Neutrophil (primary cell): ENCODE data around the gene TRIM2.

Source experiments
- H3K27ac ChIP-seq: fragments of 200-600 bp; sonication (generic); 2 replicates; pipeline ENCODE4 v1.5.1; 2016; ENCODE audit warnings: mild to moderate bottlenecking, moderate library complexity
- H3K27me3 ChIP-seq: fragments of 200-600 bp; sonication (generic); 2 replicates; pipeline ENCODE4 v1.6.0; 2016; ENCODE audit warnings: mild to moderate bottlenecking
- H3K36me3 ChIP-seq: fragments of 200-600 bp; sonication (generic); 2 replicates; pipeline ENCODE4 v1.5.1; 2017
- H3K4me1 ChIP-seq, 2 experiments: fragments of 200-600 bp in 1 of 2; sonication (generic) in 1 of 2; 1 replicate in 1 of 2; 2 replicates in 1 of 2; pipeline versions ENCODE4 v1.5.1 to v1.6.1; 2013 to 2016; ENCODE audit warnings: low read depth in 1 of 2, low read length in 1 of 2, mild to moderate bottlenecking in 1 of 2, moderate library complexity in 1 of 2; ENCODE audit not compliant: control insufficient read depth in 1 of 2, insufficient read depth in 1 of 2
- H3K4me3 ChIP-seq, 2 experiments: fragments of 200-600 bp in 1 of 2; sonication (generic) in 1 of 2; 1 replicate in 1 of 2; 2 replicates in 1 of 2; pipeline ENCODE4 v1.5.1; 2013 to 2016; ENCODE audit warnings: low read depth in 1 of 2, low read length in 1 of 2, mild to moderate bottlenecking in 1 of 2, moderate library complexity in 1 of 2
- H3K9me3 ChIP-seq: fragments of 200-600 bp; sonication (generic); 2 replicates; pipeline ENCODE4 v1.5.1; 2016
- CTCF ChIP-seq: fragments of 200-600 bp; sonication (generic); IDR thresholded peaks from 2 replicates; pipeline ENCODE4 v1.5.1; 2016; ENCODE audit warnings: antibody characterized with exemption

Gene TRIM2

GRCh38 chr4:153349206-153349805 lies 145.1 kb downstream of the TRIM2 start:
- Histone ChIP-seq H3K9me3 (no peaks in the 10 kb centered on the region), H3K27me3 (peaks cover 11% of the 10 kb centered on the region), H3K36me3 (no peaks in the 10 kb centered on the region), H3K27ac (no peak overlapping the region), H3K4me1 (peaks cover 10 to 13% of the 10 kb centered on the region in 2 experiments), H3K4me3 (no peak overlapping the region)
- TF ChIP-seq CTCF = no peak

- Histone ChIP-seq H3K36me3 (peaks cover 9% of the 10 kb centered on the region), H3K9me3 (no peaks in the 10 kb centered on the region), H3K27ac (no peak overlapping the region), H3K4me3 (no peak overlapping the region), H3K27me3 (no peaks in the 10 kb centered on the region), H3K4me1 (no peaks in the 10 kb centered on the region)
- TF ChIP-seq CTCF = no peak
Observed at GRCh38 chr4:153362184-153362583, 157.9 kb downstream of the TRIM2 start.

GRCh38 chr4:153364061-153364460 lies 159.8 kb downstream of the TRIM2 start:
- H3K9me3 ChIP-seq = no peaks in the 10 kb centered on the region
- no peaks in the 10 kb centered on the region for H3K27me3 ChIP-seq
- peaks cover 10% of the 10 kb centered on the region for H3K36me3 ChIP-seq
- no peak overlapping the region for H3K27ac ChIP-seq
- TF ChIP-seq CTCF = no peak
- H3K4me1 ChIP-seq = no peaks in the 10 kb centered on the region
- H3K4me3 ChIP-seq = no peak overlapping the region

GRCh38 chr4:153365003-153365402 lies 160.8 kb downstream of the TRIM2 start:
- no peak overlapping the region for H3K4me3 ChIP-seq
- H3K4me1 ChIP-seq = no peaks in the 10 kb centered on the region
- H3K27ac ChIP-seq = no peak overlapping the region
- no peaks in the 10 kb centered on the region for H3K9me3 ChIP-seq
- no peak for TF ChIP-seq CTCF
- peaks cover 15% of the 10 kb centered on the region for H3K36me3 ChIP-seq
- no peaks in the 10 kb centered on the region for H3K27me3 ChIP-seq

GRCh38 chr4:153366486-153366885 lies 162.2 kb downstream of the TRIM2 start:
- no peak overlapping the region for H3K4me3 ChIP-seq
- H3K9me3 ChIP-seq = no peaks in the 10 kb centered on the region
- no peak for TF ChIP-seq CTCF
- H3K4me1 ChIP-seq = no peaks in the 10 kb centered on the region
- H3K27me3 ChIP-seq = no peaks in the 10 kb centered on the region
- H3K27ac ChIP-seq = no peak overlapping the region
- peaks cover 25% of the 10 kb centered on the region for H3K36me3 ChIP-seq
